ENCODE results near the gene NCAM1.

DNA sequence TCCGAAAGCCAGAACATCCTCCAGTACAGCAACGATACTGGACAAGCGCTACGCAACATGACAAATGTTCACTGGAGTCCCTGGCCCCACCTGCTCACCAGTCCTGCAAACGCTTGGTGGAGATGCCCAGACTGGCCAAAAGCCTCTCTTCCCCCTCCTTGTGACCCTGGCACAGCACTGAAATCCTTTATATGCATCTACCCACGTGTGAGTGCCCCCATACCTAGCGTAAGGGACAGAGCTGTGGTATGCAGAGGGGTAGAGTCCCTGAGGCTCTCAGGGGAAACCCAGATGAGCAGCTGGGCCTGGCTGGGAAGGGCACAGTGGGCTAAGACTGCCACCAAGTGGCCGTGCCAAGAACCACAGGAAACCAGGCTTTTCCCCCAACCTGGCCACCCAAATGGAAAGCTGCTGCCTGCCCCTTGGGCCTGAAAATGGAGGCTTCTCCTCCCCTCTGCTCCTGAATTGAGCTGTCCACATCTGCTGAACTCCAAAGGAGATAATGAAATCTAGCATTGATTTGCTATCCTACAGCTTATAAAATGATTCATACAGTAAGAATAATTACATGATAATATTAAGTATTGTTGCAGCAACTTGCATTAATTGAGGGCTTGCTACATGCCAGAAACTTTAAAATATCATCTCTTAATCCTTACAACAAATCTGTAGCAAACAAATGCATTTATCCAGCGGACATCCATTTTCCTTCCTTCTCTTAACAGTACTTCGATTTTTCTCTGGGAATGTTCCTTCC, 328.4 kb downstream of the NCAM1 start:
- TF ChIP-seq EZH2 (IDR thresholded peaks at IDR 0.05) (no peak), POLR2AphosphoS5 (IDR thresholded peaks at IDR 0.05; ENCODE audit: borderline replicate concordance, low read depth, low read length) (no peak)

All from SK-N-MC (cell line).